Stimulated activated CD4-positive, alpha-beta T cell treated with anti-CD3 and anti-CD28 coated beads, Interleukin-1b, Interleukin-23, amount 100 ng/mL, for 1 hour (primary cell): ENCODE results near the gene SNX6.
"Not testable (repeated sequence)": the region's sequence is repeated elsewhere in the genome, so short reads cannot be mapped to it uniquely, and the experiment has no call there.

ENCODE experiments used
- DNase-seq, 2 donors: peaks; one replicate each; pipeline ENCODE4 v3.0.0-alpha.2; 2020; ENCODE audit warnings: low read depth in 2 of 2

The SNX6 gene

DNA sequence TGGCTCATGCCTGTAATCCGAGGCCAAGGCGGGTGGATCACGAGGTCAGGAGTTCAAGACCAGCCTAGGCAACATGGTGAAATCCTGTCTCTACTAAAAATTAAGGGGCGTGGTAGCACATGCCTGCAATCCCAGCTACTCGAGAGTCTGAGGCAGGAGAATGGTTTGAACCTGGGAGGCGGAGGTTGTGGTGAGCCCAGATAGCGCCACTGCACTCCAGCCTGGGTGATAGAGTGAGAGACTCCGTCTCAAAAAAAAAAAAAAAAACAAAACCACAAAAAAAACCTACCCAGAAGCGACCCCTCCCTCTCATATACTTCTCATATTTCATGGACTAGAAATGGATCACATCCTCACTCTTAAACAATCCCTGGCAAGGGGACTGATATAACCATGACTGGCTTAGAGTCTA, 4.4 kb upstream of the SNX6 start:
- DNase-seq = not testable (repeated sequence)

DNA sequence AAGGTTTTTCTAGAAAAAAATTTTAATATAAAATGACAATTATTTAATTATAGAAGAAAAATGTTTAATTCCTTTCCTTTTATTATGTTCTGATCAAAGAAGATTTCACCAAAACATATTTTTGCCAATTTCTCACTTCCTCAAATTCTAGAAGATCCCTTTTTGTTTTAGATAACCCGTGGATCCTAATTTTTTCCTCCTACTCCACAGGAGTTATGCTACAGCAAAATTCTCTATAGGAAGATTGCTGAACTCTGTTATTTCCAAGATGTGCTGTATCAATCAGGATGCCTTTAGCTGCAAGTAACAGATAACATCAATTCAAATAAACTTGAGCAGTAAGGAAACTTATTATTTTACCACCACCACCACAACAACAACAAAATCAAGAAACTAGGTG, 3.8 kb upstream of the SNX6 start:
- DNase-seq = no peak

DNA sequence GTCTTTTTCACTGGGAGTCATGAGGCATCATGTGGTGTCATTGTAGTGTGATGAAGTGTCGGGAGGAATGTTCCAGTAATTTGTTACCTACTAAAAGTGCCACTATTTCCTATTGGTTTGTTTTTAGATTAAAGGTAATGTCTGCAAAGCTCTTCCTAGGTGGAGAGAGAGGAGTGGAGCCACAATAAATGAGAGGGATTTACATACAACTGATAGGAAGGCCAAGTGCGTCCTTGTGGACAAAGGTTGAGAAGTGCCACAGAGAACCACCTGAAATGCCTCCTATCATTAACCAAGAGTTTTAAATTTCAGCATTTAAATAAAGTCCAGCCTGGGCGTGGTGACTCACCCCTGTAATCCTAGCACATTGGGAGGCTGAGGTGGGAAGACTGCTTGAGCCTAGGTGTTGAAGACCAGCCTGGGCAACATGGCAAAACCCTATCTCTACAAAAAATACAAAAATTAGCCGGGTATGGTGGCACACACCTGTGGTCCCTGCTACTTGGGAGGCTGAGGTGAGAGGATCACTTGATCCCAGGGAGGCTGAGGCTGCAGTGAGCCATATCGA, 2.5 kb upstream of the SNX6 start:
- DNase-seq = no peak

GRCh38 chr14:34629344-34629656, 648 bp downstream of the SNX6 start:
- no peak for DNase-seq

DNA sequence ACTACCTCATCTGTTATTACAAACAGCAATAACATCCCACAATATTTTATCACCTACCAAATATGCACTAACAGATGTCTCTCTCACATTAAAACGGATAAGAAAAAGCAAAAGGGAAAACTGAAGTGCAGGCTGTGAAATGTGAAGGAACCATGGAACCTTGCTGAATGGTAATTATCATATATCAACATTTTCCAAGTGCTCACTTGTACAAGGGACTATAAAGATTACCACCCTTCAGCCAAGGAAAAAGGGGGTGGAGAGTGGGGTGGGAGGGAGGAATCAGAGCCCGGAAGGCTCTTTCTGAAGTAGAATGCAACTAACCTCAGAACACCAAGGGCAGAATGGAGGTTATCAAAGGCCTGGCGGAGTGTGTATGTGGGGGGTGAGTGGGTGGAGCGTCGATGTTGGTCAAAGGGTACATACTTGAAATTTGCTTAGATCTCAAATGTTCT, 1.2 kb downstream of the SNX6 start:
- DNase-seq = no peak

GRCh38 chr14:34623506-34623905, 6.4 kb downstream of the SNX6 start:
- no peak for DNase-seq

DNA sequence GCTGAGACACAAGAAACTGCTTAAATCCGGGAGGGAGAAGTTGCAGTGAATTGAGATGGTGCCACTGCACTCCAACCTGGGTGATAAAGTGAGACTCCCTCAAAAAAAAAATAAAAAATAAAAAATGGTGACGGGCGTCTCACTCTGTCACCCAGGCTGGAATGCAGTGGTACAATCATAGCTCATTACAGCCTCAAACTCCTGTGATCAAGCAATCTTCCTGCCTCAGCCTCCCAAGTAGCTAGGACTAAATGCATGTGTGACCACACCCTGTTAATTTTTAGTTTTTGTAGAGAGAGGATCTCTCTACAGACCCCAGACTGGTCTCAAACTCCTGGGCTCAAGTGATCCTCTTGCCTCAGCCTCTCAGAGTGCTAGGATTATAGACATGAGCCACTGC, 9.1 kb downstream of the SNX6 start:
- no peak for DNase-seq

GRCh38 chr14:34620115-34620514, 9.8 kb downstream of the SNX6 start:
- no peak for DNase-seq

GRCh38 chr14:34619471-34619870, 10.5 kb downstream of the SNX6 start:
- DNase-seq = no peak

DNA sequence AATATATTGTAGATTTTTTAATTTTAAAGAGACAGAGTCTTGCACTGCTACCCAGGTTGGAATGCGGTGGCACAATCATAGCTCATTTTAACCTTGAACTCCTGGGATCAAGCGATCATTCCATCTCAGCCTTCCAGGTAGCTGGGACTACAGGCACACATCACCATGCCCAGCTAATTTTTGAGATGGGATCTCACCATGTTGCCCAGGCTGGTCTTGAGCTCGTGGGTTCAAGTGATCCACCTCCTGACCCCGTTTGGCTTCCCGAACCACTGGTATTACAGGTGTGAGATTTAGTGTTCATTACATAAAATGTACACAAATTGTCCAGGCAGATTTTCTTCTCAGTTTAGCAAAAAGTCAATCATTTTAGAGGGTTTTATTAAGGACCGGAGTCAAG, 13.6 kb downstream of the SNX6 start:
- DNase-seq = no peak

DNA sequence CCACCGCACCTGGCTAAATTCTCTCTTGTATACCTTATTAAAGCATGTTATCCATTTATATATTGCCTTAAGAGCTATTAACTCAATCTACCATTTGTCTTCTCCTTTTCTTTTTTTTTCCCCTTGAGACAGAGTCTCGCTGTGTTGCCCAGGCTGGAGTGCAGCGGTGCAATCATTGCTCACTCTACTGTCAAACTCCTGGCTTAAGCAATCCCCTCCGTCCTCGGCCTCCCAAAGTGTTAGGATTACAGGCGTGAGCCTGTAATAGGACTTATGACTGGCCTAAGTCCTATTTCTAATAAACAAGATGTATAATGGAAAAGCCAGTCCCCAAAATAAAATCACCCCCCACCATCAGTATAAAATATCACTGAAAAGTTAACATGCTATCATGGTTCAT, 14.4 kb downstream of the SNX6 start:
- DNase-seq = no peak

GRCh38 chr14:34614638-34615037, 15.3 kb downstream of the SNX6 start:
- no peak for DNase-seq

DNA sequence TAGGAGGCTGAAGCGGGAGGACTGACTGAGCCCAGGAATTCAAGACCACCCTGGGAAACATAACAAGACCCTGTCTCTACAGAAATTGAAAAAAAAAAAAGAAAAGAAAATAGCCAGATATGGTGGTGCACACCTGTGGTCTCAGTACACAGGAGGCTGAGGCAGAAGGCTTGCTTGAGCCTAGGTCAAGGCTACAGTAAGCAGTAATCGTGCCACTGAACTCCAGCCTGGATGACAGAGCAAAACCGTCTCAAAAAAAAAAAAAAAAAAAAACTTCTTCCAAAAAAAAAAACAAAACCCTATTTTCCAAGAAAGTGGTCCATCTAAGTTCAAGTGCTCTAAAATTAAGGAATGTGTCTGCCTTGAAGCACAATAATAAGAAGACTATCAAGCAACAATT, 19.8 kb downstream of the SNX6 start:
- DNase-seq = no peak

DNA sequence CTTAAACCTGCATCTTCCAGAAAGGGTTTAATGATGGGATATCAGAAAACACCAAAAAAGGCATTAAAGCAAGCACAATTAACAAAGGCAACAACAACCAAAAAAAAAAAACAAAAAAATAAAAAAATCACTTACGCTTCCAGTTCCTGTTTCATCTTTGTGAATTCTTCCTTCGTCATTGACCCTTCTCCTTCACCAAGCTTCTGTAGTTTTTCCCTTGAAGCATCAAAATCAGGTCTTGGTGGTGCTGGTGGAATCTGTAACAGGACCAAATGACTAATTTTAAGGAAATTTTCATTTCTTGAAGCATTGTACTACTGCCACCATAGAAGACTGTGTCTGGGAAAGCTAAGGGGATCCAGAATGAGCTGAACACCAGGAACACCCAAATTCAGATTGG, 24.5 kb downstream of the SNX6 start:
- DNase-seq = no peak

- DNase-seq = no peak
These were observed 25.0 kb downstream of the SNX6 start for GRCh38 chr14:34604995-34605394.

DNA sequence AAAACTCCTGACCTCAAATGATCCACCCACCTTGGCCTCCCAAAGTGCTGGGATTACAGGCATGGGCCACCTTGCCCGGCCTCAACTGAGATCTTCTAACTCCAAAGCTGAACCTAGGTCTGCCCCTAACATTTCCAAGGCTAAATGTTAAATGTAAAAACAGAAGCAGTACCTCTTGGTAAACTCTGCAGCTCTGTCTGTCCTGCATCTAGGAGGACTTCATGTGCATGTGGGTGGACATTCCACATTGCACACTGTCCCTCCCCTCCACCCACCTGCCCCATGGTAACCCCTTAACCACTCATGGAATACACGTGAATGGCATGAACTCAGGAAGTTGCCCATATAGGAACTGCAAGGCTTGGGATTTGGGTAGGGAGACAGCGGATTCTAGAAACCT, 33.1 kb downstream of the SNX6 start:
- no peak for DNase-seq

DNA sequence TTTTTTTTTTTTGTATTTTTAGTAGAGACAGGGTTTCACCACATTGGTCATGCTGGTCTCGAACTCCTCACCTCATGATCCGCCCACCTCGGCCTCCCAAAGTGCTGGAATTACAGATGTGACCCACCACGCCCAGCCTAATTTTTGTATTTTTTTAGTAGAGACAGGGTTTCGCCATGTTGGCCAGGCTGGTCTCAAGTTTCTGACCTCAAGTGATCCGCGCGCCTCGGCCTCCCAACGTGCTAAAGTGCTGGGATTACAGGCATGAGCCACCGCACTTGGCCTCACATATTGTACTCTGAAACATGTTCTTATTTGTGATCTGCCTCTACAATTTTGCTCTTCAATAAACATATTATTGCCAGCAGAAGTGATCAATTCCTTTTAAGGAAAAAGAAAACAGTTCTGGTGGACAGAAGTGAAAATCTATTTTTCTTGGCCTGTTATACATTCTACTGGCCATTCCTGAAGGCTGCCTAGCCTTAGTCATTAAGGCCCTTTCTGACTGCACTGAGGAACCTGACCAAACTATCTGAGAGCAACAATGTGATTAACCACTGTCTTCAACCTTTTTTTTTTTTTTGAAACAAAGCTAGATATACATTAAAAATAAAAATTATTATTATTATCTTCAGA, 36.1 kb downstream of the SNX6 start:
- no peak for DNase-seq

DNA sequence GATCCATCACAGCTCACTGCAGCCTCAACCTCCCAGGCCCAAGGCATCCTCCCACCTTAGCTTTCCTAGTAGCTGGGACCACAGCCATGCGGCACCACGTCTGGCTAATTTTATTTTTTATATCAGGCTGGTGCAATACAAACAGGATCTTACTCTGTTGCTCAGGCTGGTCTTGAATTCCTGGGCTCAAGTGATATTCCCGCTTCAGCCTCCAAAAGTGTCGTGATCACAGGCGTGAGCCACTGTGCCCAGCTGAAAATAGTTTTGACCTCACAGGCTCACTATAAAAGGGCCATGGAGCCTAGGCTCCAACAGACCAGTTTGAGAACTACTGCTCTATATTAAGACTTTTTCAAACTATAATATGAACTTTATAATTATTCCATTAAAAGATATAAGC, 37.3 kb downstream of the SNX6 start:
- DNase-seq = no peak

DNA sequence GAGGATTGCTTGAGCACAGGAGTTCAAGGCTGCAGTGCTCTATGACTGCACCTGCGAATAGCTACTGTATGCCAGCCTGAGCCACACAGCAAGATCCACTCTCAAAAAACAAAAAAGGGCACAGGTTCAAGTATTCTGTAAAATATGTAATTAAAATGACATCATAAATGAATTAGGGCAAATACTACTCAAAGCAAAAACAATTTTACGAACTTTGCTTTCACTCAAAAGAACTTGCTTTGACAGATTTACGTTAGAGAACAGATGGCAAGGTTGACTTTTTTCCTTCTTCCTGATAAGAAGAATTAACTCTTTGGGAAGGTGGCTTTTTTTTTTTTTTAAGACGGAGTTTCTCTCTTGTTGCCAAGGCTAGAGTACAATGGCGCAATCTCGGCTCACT, 46.4 kb downstream of the SNX6 start:
- no peak for DNase-seq

DNA sequence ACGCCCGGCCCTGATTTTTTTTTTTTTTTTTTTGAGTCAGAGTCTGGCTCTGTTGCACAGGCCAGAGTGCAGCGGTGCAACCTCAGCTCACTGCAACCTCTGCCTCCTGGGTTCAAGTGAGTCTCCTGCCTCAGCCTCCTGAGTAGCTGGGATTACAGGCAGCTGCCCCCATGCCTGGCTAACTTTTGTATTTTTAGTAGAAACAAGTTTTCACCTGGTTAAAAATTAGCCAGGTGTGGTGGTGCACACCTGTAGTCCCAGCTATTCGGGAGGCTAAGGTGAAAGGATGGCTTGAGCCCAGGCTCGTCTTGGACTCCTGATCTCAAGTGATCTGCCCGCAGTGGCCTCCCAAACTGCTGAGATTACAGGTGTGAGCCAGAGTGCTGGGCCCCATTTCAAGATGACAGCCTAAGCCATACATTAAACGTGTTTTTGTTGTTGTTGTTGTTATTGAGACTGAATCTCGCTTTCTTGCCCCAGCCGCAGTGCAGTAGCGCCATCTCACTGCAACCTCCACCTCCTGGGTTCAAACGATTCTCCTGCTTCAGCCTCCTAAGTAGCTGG, 47.7 kb downstream of the SNX6 start:
- no peak for DNase-seq

DNA sequence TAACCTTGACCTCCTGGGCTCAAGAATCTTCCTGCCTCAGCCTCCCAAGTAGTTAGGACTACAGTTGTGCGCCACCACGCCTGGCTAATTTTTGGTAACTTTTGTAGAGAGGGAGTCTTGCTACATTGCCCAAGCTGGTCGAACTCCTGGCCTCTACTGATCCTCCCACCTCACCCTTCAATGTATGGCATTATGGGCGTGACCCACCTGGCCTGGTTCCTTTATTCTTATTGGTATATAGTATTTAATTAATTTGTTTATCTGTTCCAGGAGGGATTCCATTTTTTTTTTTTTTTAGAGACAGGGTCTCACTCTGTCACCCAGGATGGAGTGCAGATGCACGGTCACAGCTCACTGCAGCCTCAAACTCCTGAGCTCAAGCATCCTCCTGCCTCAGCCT, 49.6 kb downstream of the SNX6 start:
- no peak for DNase-seq

DNA sequence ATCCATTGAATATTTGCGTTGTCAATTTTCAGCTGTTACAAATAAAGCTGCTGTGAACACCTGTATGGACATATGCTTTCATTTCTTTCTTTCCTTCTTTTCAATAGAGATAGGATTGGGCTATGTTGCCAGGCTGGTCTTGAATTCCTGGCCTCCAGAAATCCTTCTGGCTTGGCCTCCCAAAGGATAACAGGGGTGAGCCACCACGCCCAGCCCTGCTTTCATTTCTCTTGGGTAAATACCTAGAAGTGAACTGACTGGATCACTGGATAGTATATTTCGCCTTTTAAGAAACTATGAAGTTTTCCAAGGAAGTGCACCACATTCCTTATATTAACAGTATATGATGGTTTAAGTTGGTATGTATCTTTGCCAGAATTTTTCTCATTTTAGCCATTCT, 58.2 kb downstream of the SNX6 start:
- no peak for DNase-seq

- no peak for DNase-seq
These were observed 60.2 kb downstream of the SNX6 start for GRCh38 chr14:34569750-34570149.

GRCh38 chr14:34568803-34569202, 61.1 kb downstream of the SNX6 start:
- no peak for DNase-seq
